CD14-positive monocyte (primary cell): Measurements from ENCODE around the gene FAM228A. TPM values are rescaled to one million over a fixed set of nuclear protein-coding genes. Genes with fewer than 3 reads are reported as not detected.
"Not testable (repeated sequence)": the region's sequence is repeated elsewhere in the genome, so short reads cannot be mapped to it uniquely, and the experiment has no call there.

ENCODE experiments used
- DNase-seq, 3 donors: peaks; one replicate each; pipeline ENCODE4 v3.0.0-alpha.2; 2011 to 2022
- H2AFZ ChIP-seq: 2 replicates; pipeline ENCODE4 v1.6.0; 2012; ENCODE audit warnings: mild to moderate bottlenecking, low read depth, low read length, inconsistent platforms; ENCODE audit not compliant: insufficient read depth, poor library complexity, severe bottlenecking
- H3K27ac ChIP-seq, 2 donors: 1 replicate in 1 of 2; 2 replicates in 1 of 2; pipeline ENCODE4 v1.5.1; 2012 to 2013; ENCODE audit warnings: low read length in 2 of 2, control low read depth in 1 of 2, inconsistent platforms in 1 of 2, low read depth in 1 of 2, mild to moderate bottlenecking in 1 of 2
- H3K27me3 ChIP-seq, 2 donors: one replicate each; pipeline versions ENCODE4 v1.6.0 to v1.6.1; 2011 to 2013; ENCODE audit warnings: low read length in 2 of 2; ENCODE audit not compliant: control insufficient read depth in 2 of 2, insufficient read depth in 2 of 2
- H3K36me3 ChIP-seq, 2 donors: replicated peaks in 1 of 2; 1 replicate in 1 of 2; 2 replicates in 1 of 2; pipeline versions ENCODE4 v1.5.1 to v1.6.1; 2012 to 2013; ENCODE audit warnings: low read length in 2 of 2, control low read depth in 1 of 2, inconsistent platforms in 1 of 2, mild to moderate bottlenecking in 1 of 2; ENCODE audit not compliant: insufficient read depth in 2 of 2, control insufficient read depth in 1 of 2
- H3K4me1 ChIP-seq, 2 donors: 1 replicate in 1 of 2; 2 replicates in 1 of 2; pipeline versions ENCODE4 v1.5.1 to v1.6.1; 2012 to 2013; ENCODE audit warnings: low read length in 2 of 2, control low read depth in 1 of 2, inconsistent platforms in 1 of 2, mild to moderate bottlenecking in 1 of 2, moderate library complexity in 1 of 2; ENCODE audit not compliant: insufficient read depth in 2 of 2, control insufficient read depth in 1 of 2
- H3K4me2 ChIP-seq: replicated peaks from 2 replicates; pipeline ENCODE3; 2012; ENCODE audit warnings: low read length, moderate library complexity, mild to moderate bottlenecking; ENCODE audit not compliant: poor library complexity, severe bottlenecking; ENCODE audit errors: extremely low read depth
- H3K4me3 ChIP-seq, 3 experiments: fragments of 200-600 bp in 1 of 3; sonication (generic) in 1 of 3; replicated peaks in 1 of 3; 1 replicate in 2 of 3; 2 replicates in 1 of 3; pipeline ENCODE4 v1.5.1; 2011 to 2013; ENCODE audit warnings: low read length in 3 of 3, mild to moderate bottlenecking in 3 of 3, control low read depth in 2 of 3, low read depth in 2 of 3, inconsistent platforms in 1 of 3, moderate library complexity in 1 of 3
- H3K79me2 ChIP-seq: 2 replicates; pipeline ENCODE4 v1.6.0; 2012; ENCODE audit warnings: mild to moderate bottlenecking, control low read depth, inconsistent platforms, low read length, moderate library complexity; ENCODE audit not compliant: insufficient read depth
- H3K9ac ChIP-seq: 2 replicates; pipeline ENCODE4 v1.6.0; 2017; ENCODE audit warnings: low read length, mild to moderate bottlenecking; ENCODE audit not compliant: insufficient read depth, poor library complexity, severe bottlenecking
- H3K9me3 ChIP-seq, 2 donors: replicated peaks in 1 of 2; 1 replicate in 1 of 2; 2 replicates in 1 of 2; pipeline versions ENCODE4 v1.5.1 to v1.6.1; 2012 to 2013; ENCODE audit warnings: low read length in 2 of 2, control low read depth in 1 of 2; ENCODE audit not compliant: control insufficient read depth in 1 of 2, insufficient read depth in 1 of 2
- H4K20me1 ChIP-seq: 2 replicates; pipeline ENCODE4 v1.6.0; 2012; ENCODE audit warnings: mild to moderate bottlenecking, low read length, control low read depth, moderate library complexity; ENCODE audit not compliant: insufficient read depth
- H3K27ac Mint-ChIP-seq, 7 donors: one replicate each; pipeline ENCODE4 v1.8.0; 2020; ENCODE audit warnings: mild to moderate bottlenecking in 7 of 7, mixed read lengths in 7 of 7, moderate library complexity in 6 of 7, inconsistent platforms in 2 of 7
- H3K27me3 Mint-ChIP-seq, 3 donors: one replicate each; pipeline ENCODE4 v1.8.0; 2021 to 2022; ENCODE audit warnings: low read depth in 3 of 3, mild to moderate bottlenecking in 3 of 3, mixed read lengths in 3 of 3, moderate library complexity in 3 of 3, inconsistent platforms in 1 of 3
- H3K36me3 Mint-ChIP-seq, 2 donors: one replicate each; pipeline ENCODE4 v1.8.0; 2020; ENCODE audit warnings: mixed read lengths in 2 of 2, inconsistent platforms in 1 of 2, mild to moderate bottlenecking in 1 of 2
- H3K4me1 Mint-ChIP-seq: one replicate; pipeline ENCODE4 v1.8.0; 2020; ENCODE audit warnings: mild to moderate bottlenecking, mixed read lengths
- H3K4me3 Mint-ChIP-seq, 2 donors: one replicate each; pipeline ENCODE4 v1.8.0; 2020; ENCODE audit warnings: mild to moderate bottlenecking in 2 of 2, mixed read lengths in 2 of 2, moderate library complexity in 1 of 2
- H3K9me3 Mint-ChIP-seq, 7 donors: one replicate each; pipeline ENCODE4 v1.8.0; 2020 to 2022; ENCODE audit warnings: mixed read lengths in 7 of 7, mild to moderate bottlenecking in 6 of 7, moderate library complexity in 6 of 7, inconsistent platforms in 2 of 7
- WGBS: methylation state at CpG from one replicate; pipeline ENCODE4 v1.1.5; 2013; ENCODE audit warnings: missing lambda C conversion rate; ENCODE audit not compliant: insufficient coverage; 5-methylcytosine and 5-hydroxymethylcytosine counted together
- intact Hi-C, 2 donors: fragments of 100-400 bp; cut with micrococcal nuclease; formaldehyde crosslinking; loops; one replicate each; pipeline versions ENCODE4 v1.15.0 to v1.15.1; 2023
- polyA plus RNA-seq, 3 donors: library from polyadenylated mRNA; depleted of rRNA in 1 of 3; unstranded in 2 of 3; stranded (reverse) in 1 of 3; fragments of 300-500 nt in 2 of 3; fragments of >200 nt in 1 of 3; fragmentation: Illumina TruSeq in 2 of 3; gene quantifications; 1 replicate in 2 of 3; 2 replicates in 1 of 3; pipeline ENCODE4 v1.2.3, GENCODE V29; 2012 to 2021
- TF ChIP-seq, protein P1 (sequence below): fragments of 200-600 bp; IDR thresholded peaks from one replicate; pipeline ENCODE4 v1.8.0; 2022; ENCODE audit warnings: antibody characterized with exemption, mild to moderate bottlenecking

The FAM228A gene
- polyA plus RNA-seq, 3 donors: 0.09 to 0.17 TPM; not detected in 1

DNA sequence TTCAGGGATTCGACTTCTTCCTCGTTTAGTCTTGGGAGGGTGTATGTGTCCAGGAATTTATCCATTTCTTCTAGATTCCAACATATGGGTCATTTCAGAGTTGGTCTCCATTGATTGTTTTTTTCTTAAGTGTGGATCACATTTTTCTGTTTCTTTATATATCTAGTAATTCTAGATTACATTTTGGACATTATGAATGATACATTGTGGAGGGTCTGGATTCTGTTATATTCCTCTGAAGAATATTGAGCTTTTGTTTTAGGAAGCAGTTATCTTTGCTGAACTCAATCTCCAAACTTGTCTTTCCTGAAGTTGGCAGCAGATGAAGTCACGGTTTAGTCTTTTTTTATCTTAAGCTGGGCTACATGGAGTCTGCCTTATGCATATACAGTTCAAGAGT lies 42.3 kb upstream of the FAM228A start:
- H2AFZ ChIP-seq: no peak overlapping the region
- intact Hi-C loops: no loop called here
- Mint-ChIP-seq H3K4me1 (peaks cover 5% of the 10 kb centered on the region), H3K4me3 (no peak overlapping the region), H3K36me3 (peaks cover 15 to 28% of the 10 kb centered on the region in 2 donors), H3K27me3 (no peaks in the 10 kb centered on the region), H3K27ac (no peak overlapping the region), H3K9me3 (peaks cover 7 to 17% (median 12%) of the 10 kb centered on the region in 7 donors)
- no peaks in the 10 kb centered on the region for H3K36me3 ChIP-seq
- no peaks in the 10 kb centered on the region for H3K4me1 ChIP-seq
- H3K9ac ChIP-seq: no peak overlapping the region
- TF ChIP-seq, protein P1, sequence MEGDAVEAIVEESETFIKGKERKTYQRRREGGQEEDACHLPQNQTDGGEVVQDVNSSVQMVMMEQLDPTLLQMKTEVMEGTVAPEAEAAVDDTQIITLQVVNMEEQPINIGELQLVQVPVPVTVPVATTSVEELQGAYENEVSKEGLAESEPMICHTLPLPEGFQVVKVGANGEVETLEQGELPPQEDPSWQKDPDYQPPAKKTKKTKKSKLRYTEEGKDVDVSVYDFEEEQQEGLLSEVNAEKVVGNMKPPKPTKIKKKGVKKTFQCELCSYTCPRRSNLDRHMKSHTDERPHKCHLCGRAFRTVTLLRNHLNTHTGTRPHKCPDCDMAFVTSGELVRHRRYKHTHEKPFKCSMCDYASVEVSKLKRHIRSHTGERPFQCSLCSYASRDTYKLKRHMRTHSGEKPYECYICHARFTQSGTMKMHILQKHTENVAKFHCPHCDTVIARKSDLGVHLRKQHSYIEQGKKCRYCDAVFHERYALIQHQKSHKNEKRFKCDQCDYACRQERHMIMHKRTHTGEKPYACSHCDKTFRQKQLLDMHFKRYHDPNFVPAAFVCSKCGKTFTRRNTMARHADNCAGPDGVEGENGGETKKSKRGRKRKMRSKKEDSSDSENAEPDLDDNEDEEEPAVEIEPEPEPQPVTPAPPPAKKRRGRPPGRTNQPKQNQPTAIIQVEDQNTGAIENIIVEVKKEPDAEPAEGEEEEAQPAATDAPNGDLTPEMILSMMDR: no peak
- no peak for DNase-seq
- H3K4me2 ChIP-seq: no peak overlapping the region
- no peak overlapping the region for H3K4me3 ChIP-seq
- H3K79me2 ChIP-seq: no peaks in the 10 kb centered on the region
- H4K20me1 ChIP-seq: no peaks in the 10 kb centered on the region
- no peaks in the 10 kb centered on the region for H3K9me3 ChIP-seq
- WGBS: no CpG with 5 or more reads among the region's 3 CpGs
- H3K27me3 ChIP-seq: no peaks in the 10 kb centered on the region
- H3K27ac ChIP-seq: no peak overlapping the region

DNA sequence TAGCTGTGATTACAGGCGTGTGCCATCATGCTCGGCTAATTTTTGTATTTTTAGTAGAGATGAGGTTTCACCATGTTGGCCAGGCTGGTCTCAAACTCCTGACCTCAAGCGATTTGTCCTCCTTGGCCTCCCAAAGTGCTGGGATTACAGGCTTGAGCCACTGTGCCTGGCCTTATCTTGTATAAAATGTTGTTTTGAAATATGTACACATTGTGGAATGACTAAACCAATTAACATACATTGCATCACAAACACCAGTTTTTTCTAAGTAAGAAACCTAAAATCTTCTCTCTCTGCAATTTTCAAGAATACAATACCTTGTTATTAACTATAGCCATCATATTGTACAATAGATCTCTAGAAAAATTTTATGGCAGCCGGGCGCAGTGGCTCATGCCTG lies 34.5 kb upstream of the FAM228A start:
- H3K27me3 Mint-ChIP-seq, DNase-seq, H3K79me2 ChIP-seq, H3K4me1 ChIP-seq, H3K9me3 ChIP-seq, H3K4me3 ChIP-seq, H3K4me1 Mint-ChIP-seq, H2AFZ ChIP-seq, H3K4me2 ChIP-seq, H3K27ac ChIP-seq, intact Hi-C loops, H3K9me3 Mint-ChIP-seq, H3K9ac ChIP-seq, H3K4me3 Mint-ChIP-seq, H3K27me3 ChIP-seq, H4K20me1 ChIP-seq: not testable (repeated sequence)
- 100% methylated on average over 2 of the region's 5 CpGs for WGBS
- peaks cover 6 to 12% of the 10 kb centered on the region in 2 donors for H3K36me3 ChIP-seq
- H3K36me3 Mint-ChIP-seq: peaks cover 20 to 28% of the 10 kb centered on the region in 2 donors
- peak overlapping the region in 1 of 7 donors; percentile 24 for H3K27ac Mint-ChIP-seq
